ENCODE measurements around the gene CACNA1I. TPM values are rescaled to one million over a fixed set of nuclear protein-coding genes. Genes with fewer than 3 reads are reported as not detected.
A peak's percentile ranks its signal among the peaks of the same experiment; 100 is the strongest.

CACNA1I gene
- total RNA-seq, 1 donor from 2014 or later, result 0.02 TPM

- Mint-ChIP-seq H3K4me1 (ENCODE audit: low read depth) (peaks cover 2% of the 10 kb centered on the region), H3K27me3 (ENCODE audit: low read depth) (peaks cover 40% of the 10 kb centered on the region), H3K4me3 (ENCODE audit: unreplicated experiment) (no peak overlapping the region), H3K9me3 (ENCODE audit: low read depth) (no peaks in the 10 kb centered on the region), H3K36me3 (ENCODE audit: low read depth) (no peaks in the 10 kb centered on the region), H3K27ac (ENCODE audit: unreplicated experiment) (no peak overlapping the region)
- TF ChIP-seq, protein P1, sequence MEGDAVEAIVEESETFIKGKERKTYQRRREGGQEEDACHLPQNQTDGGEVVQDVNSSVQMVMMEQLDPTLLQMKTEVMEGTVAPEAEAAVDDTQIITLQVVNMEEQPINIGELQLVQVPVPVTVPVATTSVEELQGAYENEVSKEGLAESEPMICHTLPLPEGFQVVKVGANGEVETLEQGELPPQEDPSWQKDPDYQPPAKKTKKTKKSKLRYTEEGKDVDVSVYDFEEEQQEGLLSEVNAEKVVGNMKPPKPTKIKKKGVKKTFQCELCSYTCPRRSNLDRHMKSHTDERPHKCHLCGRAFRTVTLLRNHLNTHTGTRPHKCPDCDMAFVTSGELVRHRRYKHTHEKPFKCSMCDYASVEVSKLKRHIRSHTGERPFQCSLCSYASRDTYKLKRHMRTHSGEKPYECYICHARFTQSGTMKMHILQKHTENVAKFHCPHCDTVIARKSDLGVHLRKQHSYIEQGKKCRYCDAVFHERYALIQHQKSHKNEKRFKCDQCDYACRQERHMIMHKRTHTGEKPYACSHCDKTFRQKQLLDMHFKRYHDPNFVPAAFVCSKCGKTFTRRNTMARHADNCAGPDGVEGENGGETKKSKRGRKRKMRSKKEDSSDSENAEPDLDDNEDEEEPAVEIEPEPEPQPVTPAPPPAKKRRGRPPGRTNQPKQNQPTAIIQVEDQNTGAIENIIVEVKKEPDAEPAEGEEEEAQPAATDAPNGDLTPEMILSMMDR (IDR thresholded peaks at IDR 0.05), result peak; percentile 36
- no peak for DNase-seq (ENCODE audit: low spot score)
Observed at GRCh38 chr22:39655004-39655579, 84.5 kb downstream of the CACNA1I start.

DNA sequence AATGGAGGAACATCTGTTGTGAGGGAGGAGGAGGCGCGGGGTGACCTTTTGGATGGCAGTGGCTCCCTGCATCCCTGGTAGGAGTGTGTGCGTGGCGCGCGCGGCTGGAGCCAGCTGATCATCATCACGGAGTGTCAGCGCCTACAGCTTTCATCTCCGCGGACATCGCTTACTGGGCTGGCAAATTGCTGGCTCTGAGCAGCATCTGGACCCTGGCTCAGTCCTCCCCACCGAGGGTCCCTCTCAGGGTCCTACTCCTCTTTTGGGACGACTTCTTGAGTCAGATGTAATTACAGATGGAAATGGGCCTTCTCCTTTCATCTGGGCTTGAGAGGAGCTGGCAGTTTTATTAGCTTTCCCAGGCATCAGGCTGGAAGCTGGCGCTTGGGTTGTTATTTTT lies 85.3 kb downstream of the CACNA1I start:
- no peak for DNase-seq (ENCODE audit: low spot score)
- Mint-ChIP-seq H3K27me3 (ENCODE audit: low read depth) (peaks cover 47% of the 10 kb centered on the region), H3K27ac (ENCODE audit: unreplicated experiment) (no peak overlapping the region), H3K36me3 (ENCODE audit: low read depth) (no peaks in the 10 kb centered on the region), H3K4me3 (ENCODE audit: unreplicated experiment) (no peak overlapping the region), H3K4me1 (ENCODE audit: low read depth) (peaks cover 2% of the 10 kb centered on the region), H3K9me3 (ENCODE audit: low read depth) (no peaks in the 10 kb centered on the region)
- TF ChIP-seq, protein P1 (IDR thresholded peaks at IDR 0.05), result no peak

DNA sequence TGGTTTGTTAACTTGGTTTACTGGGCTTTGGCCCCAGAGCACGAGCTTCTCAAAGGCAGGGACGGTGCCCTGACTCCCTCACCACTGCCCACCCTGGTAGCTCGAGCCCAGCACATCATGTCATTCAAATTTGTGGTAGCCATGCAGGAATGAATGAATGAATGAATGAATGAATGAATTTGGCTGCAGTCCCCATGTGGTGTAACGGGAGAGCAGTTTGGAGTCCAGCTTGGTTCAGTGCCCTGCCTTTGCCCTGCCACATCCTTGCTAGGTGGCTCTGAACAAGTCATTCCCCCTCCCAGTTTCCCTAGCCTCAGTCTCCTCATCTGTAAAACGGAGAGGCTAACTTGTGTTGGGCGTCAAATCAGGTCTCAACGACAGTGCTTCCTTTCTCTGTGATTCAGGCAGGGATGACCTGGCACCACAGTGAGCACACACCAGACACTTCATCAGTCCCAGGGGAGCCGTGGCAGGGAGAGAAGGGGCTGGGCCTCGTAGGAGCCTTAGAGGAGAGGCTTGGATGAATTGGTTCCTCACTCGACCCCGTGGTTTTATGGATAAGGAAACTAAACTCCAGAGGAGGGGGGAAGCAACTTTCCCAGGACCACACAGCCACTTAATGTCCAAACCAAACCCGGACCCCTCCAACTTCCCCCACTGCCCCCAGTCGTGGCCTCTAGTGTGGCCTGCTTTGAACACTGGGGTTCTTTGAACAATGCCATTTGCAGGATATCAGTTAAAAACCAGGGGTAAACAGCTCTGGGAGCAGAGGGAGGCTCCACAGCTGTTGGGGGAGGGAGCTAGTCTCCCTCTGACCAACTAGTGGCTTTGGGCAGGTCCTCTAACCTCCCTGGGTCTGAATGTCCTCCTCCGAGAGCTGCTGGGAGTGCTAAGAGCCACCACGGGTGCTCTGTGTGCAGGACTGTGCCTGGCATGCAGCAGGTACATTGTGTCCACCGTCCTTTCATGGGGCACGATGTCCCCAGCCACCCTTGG lies 86.2 kb downstream of the CACNA1I start:
- Mint-ChIP-seq H3K27me3 (ENCODE audit: low read depth) (peaks cover 55% of the 10 kb centered on the region), H3K36me3 (ENCODE audit: low read depth) (no peaks in the 10 kb centered on the region), H3K9me3 (ENCODE audit: low read depth) (no peaks in the 10 kb centered on the region), H3K4me3 (ENCODE audit: unreplicated experiment) (no peak overlapping the region), H3K4me1 (ENCODE audit: low read depth) (peaks cover 2% of the 10 kb centered on the region), H3K27ac (ENCODE audit: unreplicated experiment) (no peak overlapping the region)
- no peak for DNase-seq (ENCODE audit: low spot score)
- TF ChIP-seq, protein P1 (IDR thresholded peaks at IDR 0.05), result no peak

DNA sequence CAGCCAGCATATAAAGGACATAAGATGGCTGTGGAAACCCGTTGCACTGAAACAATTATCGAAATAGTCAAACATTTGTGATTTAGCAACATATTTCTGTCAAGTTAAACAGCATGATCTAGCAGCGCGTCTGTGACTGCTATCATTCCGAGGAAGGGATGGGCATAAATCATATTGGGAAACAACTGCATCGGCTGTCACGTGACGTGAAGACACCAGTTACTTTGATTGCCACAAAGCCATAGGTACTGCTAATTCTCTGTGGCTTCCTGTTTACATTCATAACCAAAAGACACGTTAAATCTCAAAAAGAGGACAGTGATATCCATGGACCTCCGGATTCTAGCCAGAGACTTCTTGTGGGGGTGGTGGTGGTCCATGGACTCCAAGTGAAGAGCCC lies 87.8 kb downstream of the CACNA1I start:
- Mint-ChIP-seq H3K36me3 (ENCODE audit: low read depth) (no peaks in the 10 kb centered on the region), H3K27ac (ENCODE audit: unreplicated experiment) (no peak overlapping the region), H3K27me3 (ENCODE audit: low read depth) (peaks cover 64% of the 10 kb centered on the region), H3K4me1 (ENCODE audit: low read depth) (peaks cover 1% of the 10 kb centered on the region), H3K4me3 (ENCODE audit: unreplicated experiment) (no peak overlapping the region), H3K9me3 (ENCODE audit: low read depth) (no peaks in the 10 kb centered on the region)
- no peak for DNase-seq (ENCODE audit: low spot score)
- TF ChIP-seq, protein P1 (IDR thresholded peaks at IDR 0.05), result no peak

- no peak for DNase-seq (ENCODE audit: low spot score)
- TF ChIP-seq, protein P1 (IDR thresholded peaks at IDR 0.05), result no peak
- Mint-ChIP-seq H3K9me3 (ENCODE audit: low read depth) (no peaks in the 10 kb centered on the region), H3K4me1 (ENCODE audit: low read depth) (no peaks in the 10 kb centered on the region), H3K36me3 (ENCODE audit: low read depth) (no peaks in the 10 kb centered on the region), H3K4me3 (ENCODE audit: unreplicated experiment) (no peak overlapping the region), H3K27me3 (ENCODE audit: low read depth) (peaks cover 67% of the 10 kb centered on the region), H3K27ac (ENCODE audit: unreplicated experiment) (no peak overlapping the region)
Observed at GRCh38 chr22:39658806-39659463, 88.4 kb downstream of the CACNA1I start.
